Measurements from ENCODE around the gene ZMIZ1. TPM values are rescaled to one million over a fixed set of nuclear protein-coding genes. Genes with fewer than 3 reads are reported as not detected.

Gene ZMIZ1
- polyA plus RNA-seq, 1 experiment, result 7.6 TPM

DNA sequence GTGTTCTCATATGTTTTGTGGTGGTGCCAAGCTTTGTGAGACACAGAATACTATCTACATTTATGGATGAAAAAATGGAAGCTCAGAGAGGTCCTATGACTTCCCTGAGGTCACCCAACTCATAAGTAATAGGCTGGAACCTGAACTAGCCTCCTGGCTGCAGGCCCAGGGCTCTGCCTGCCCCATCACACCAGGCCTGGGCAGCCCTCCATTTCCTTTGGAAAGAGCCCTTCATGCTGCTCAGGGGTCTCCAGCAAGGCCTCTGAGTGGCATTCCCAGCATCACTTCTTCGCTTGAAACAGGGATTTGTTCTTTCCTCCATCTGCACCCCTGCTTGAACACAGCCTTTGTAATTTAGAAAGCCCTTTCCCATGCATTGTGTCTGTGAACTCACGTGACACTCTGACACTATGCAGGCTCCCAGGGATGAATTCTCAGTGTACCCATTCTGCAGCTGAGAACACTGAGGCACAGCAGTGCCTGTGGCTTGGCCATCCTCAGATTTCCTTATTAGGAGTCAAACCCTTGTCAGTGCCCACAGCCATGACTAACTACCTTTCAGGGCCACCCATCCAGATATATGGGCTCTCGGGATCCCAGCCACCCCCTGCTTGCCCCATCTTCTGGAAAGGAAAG, 150.7 kb downstream of the ZMIZ1 start:
- POLR2A ChIA-PET, result interaction anchor here (0.9 kb wide), 1 partner anchor 20 kb away, joined by 3 read pairs; no protein-coding TSS in a partner anchor
- TF ChIP-seq, protein P1, sequence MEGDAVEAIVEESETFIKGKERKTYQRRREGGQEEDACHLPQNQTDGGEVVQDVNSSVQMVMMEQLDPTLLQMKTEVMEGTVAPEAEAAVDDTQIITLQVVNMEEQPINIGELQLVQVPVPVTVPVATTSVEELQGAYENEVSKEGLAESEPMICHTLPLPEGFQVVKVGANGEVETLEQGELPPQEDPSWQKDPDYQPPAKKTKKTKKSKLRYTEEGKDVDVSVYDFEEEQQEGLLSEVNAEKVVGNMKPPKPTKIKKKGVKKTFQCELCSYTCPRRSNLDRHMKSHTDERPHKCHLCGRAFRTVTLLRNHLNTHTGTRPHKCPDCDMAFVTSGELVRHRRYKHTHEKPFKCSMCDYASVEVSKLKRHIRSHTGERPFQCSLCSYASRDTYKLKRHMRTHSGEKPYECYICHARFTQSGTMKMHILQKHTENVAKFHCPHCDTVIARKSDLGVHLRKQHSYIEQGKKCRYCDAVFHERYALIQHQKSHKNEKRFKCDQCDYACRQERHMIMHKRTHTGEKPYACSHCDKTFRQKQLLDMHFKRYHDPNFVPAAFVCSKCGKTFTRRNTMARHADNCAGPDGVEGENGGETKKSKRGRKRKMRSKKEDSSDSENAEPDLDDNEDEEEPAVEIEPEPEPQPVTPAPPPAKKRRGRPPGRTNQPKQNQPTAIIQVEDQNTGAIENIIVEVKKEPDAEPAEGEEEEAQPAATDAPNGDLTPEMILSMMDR (IDR thresholded peaks at IDR 0.05; ENCODE audit: low read depth, low read length), result no peak
- CTCF ChIA-PET, result interaction anchor here (0.5 to 0.6 kb wide), 2 partner anchors 366 to 559 kb away, joined by 3 read pairs; no protein-coding TSS in a partner anchor

DNA sequence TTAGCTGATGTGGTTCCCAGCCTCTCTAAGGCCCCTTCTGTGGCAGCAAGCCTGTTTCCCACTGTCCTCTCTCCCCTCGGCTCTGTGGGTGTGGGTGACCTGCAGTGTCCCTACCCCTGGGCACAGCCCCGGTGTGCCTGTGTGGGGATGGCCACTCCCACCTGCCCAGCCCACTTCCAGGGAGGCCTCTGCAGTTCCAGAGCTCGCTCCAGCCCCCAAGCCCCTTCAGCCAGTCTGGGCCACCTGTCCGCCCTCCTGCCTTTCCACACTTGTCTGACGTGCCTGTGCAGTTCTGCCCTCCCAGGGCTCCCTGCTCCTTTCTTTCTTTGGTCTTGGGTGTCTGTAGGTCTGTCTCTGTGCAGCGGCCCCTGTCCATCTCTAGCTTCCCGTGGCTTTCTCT, 151.5 kb downstream of the ZMIZ1 start:
- POLR2A ChIA-PET, result interaction anchor here (0.8 kb wide), 1 partner anchor 16 kb away, joined by 3 read pairs; no protein-coding TSS in a partner anchor
- DNase-seq (ENCODE audit: low read depth, low spot score), result no peak
- TF ChIP-seq, protein P1 (IDR thresholded peaks at IDR 0.05; ENCODE audit: low read depth, low read length), result no peak
- H3K4me3 ChIP-seq (ENCODE audit: low read depth, low read length), result no peak overlapping the region
- CTCF ChIA-PET, result interaction anchor here (0.5 kb wide), 1 partner anchor 560 kb away, joined by 3 read pairs; no protein-coding TSS in a partner anchor
- no peaks in the 10 kb centered on the region; the same call in 1 of the 2 replicates for H3K9me3 ChIP-seq (ENCODE audit: control insufficient read depth, insufficient read depth, low read length)
- H3K27ac ChIP-seq (ENCODE audit: low read depth, low read length), result peak overlapping the region; percentile 52
- H3K27me3 ChIP-seq (ENCODE audit: control insufficient read depth, insufficient read depth, low read length), result no peaks in the 10 kb centered on the region

More for the DNA sequence above, 150.7 kb downstream of the ZMIZ1 start:
- no peak overlapping the region for H3K4me3 ChIP-seq (ENCODE audit: low read depth, low read length)
- H3K9me3 ChIP-seq (ENCODE audit: control insufficient read depth, insufficient read depth, low read length), result no peaks in the 10 kb centered on the region; the same call in 1 of the 2 replicates
- H3K27ac ChIP-seq (ENCODE audit: low read depth, low read length), result peak overlapping the region; percentile 52
- DNase-seq (ENCODE audit: low read depth, low spot score), result no peak
- H3K27me3 ChIP-seq (ENCODE audit: control insufficient read depth, insufficient read depth, low read length), result no peaks in the 10 kb centered on the region

DNA sequence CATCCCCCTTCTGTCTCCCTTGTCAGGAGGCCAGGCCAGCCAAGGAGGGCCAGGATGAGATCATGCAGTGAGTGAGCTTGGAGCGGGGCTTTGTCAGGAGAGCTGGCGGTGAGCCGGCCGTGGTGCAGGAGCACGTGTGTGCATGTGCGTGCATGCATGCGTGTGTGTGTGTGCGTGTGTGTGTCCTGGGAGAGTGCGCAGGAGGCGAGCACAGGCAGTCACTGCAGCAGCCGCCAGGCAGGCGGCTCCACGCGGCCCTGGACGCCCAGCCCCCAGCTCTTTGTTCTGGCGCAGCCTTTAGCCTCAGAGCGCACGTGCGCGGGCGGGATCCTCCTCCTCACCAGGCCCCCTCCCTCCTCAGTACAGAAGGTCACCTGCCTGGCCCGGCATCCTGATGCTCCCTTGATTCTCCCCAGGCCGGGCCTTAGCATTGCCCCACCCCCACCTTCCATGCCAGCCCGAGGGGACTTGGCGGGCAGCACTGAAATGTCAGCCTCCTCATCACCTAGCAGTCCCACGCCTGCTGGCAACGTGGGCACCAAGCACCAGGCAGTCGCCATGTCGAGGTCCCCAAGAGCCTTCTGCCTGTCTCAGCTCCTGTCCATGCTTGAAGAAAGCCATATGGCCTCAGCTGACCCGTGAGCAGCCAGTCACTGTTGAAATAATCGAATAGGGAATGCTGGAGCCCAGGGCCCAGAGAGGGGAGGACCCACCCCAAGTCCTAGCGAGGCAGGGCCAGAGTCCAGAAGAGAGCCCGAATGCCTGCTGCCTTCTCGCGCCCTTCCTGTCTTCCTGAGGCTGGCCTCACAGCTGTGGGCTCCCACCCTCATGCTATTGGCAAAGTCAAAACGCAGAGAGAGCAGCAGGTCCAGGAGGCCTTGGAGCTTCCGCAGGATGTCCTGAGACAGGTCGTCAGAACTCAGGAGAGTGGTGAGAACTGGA, 152.6 kb downstream of the ZMIZ1 start:
- Histone ChIP-seq H3K27me3 (ENCODE audit: control insufficient read depth, insufficient read depth, low read length) (no peaks in the 10 kb centered on the region), H3K4me3 (ENCODE audit: low read depth, low read length) (no peak overlapping the region), H3K9me3 (ENCODE audit: control insufficient read depth, insufficient read depth, low read length) (no peaks in the 10 kb centered on the region; the same call in 1 of the 2 replicates), H3K27ac (ENCODE audit: low read depth, low read length) (peak overlapping the region; percentile 78)
- DNase-seq (ENCODE audit: low read depth, low spot score), result peak; percentile 83
- TF ChIP-seq, protein P1 (IDR thresholded peaks at IDR 0.05; ENCODE audit: low read depth, low read length), result no peak
- ChIA-PET CTCF (interaction anchor here (1.3 kb wide), 1 partner anchor 19 kb away, joined by 3 read pairs; no protein-coding TSS in a partner anchor), POLR2A (interaction anchor here (0.8 kb wide), 1 partner anchor 15 kb away, joined by 3 read pairs; no protein-coding TSS in a partner anchor)

DNA sequence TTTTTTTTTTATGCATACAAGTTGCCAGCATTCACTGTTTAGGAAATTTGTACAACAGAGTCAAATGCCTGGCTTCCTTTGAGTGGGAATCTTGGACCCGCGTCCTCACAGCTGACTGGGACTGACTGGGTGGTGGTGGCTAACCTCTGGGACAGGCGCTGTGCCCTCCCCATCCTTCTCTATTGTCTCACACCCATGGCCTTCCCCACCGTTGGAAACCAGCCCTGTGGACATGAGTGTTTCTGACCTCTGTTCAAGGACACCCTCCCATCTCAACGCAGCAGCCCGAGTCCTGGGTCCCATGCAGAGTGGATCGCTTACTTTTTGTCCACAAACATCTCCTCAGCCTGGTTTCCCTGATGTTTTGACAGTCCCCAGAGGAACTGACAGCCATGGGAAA, 153.4 kb downstream of the ZMIZ1 start:
- TF ChIP-seq, protein P1 (IDR thresholded peaks at IDR 0.05; ENCODE audit: low read depth, low read length), result no peak
- no peaks in the 10 kb centered on the region for H3K27me3 ChIP-seq (ENCODE audit: control insufficient read depth, insufficient read depth, low read length)
- no peaks in the 10 kb centered on the region; the same call in 1 of the 2 replicates for H3K9me3 ChIP-seq (ENCODE audit: control insufficient read depth, insufficient read depth, low read length)
- H3K27ac ChIP-seq (ENCODE audit: low read depth, low read length), result no peak overlapping the region
- ChIA-PET CTCF (no interaction called here), POLR2A (no interaction called here)
- no peak for DNase-seq (ENCODE audit: low read depth, low spot score)
- H3K4me3 ChIP-seq (ENCODE audit: low read depth, low read length), result no peak overlapping the region
